Measurements from ENCODE around the gene GGA3.
"Not testable (repeated sequence)": the region's sequence is repeated elsewhere in the genome, so short reads cannot be mapped to it uniquely, and the experiment has no call there.

GGA3 gene

DNA sequence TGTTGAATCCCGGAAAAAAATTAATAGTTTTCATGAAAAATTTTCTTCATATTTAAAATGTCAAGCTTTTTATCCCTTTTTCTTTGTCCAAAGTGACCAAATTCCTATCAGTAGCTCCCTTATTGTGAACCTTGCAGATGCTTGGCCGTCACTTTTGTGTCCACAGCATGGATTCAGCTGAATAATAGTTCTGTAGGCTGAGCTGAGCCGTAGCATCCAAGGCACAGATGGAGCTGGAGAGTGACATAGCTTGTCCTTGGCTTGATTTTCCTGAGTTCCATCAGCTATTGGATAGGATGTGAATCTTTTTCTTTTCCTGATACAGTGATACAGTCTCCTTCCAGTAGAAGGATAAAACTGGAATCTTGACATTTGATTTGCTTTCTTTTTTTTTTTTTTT, 52.3 kb downstream of the GGA3 start:
- DNase-seq (ENCODE audit: low read depth), result no peak
- no peak overlapping the region for H3K4me3 ChIP-seq (ENCODE audit: low read depth, low read length)
- TF ChIP-seq, protein P1, sequence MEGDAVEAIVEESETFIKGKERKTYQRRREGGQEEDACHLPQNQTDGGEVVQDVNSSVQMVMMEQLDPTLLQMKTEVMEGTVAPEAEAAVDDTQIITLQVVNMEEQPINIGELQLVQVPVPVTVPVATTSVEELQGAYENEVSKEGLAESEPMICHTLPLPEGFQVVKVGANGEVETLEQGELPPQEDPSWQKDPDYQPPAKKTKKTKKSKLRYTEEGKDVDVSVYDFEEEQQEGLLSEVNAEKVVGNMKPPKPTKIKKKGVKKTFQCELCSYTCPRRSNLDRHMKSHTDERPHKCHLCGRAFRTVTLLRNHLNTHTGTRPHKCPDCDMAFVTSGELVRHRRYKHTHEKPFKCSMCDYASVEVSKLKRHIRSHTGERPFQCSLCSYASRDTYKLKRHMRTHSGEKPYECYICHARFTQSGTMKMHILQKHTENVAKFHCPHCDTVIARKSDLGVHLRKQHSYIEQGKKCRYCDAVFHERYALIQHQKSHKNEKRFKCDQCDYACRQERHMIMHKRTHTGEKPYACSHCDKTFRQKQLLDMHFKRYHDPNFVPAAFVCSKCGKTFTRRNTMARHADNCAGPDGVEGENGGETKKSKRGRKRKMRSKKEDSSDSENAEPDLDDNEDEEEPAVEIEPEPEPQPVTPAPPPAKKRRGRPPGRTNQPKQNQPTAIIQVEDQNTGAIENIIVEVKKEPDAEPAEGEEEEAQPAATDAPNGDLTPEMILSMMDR (IDR thresholded peaks at IDR 0.05; ENCODE audit: insufficient read depth, low read depth, low read length, missing control alignments), result no peak

DNA sequence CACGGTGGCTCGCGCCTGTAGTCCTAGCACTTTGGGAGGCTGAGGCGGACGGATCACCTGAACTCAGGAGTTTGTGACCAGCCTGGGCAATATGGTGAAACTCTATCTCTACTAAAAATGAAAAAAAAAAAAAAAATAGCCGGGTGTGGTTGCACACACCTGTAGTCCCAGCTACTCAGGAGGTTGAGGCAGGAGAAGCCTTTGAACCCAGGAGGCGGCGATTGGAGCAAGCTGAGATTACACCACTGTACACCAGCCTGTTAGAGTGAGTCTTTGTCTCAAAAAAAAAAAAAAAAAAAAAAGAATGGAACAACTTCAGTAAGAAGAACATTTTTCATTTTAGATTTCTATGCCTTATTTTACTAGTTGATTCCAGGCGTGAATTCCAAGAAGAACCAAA, 53.2 kb downstream of the GGA3 start:
- no peak for DNase-seq (ENCODE audit: low read depth)
- TF ChIP-seq, protein P1 (IDR thresholded peaks at IDR 0.05; ENCODE audit: insufficient read depth, low read depth, low read length, missing control alignments), result no peak
- H3K4me3 ChIP-seq (ENCODE audit: low read depth, low read length), result no peak overlapping the region

DNA sequence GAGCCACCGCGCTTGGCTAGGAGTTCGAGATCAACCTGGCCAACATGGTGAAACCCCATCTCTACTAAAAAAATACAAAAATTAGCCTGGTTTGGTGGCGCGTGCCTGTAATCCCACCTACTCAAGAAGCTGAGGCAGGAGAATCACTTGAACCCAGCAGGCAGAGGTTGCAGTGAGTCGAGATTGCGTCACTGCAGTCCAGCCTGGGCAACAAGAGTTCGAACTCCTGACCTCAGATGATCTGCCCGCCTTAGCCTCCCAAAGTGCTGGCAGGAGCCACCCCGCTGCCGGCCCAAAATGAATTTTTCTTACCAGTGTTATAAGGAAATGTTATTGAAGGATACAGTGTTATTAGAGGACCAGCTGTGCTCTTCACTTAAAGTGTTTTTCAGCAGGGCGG, 53.6 kb downstream of the GGA3 start:
- TF ChIP-seq, protein P1 (IDR thresholded peaks at IDR 0.05; ENCODE audit: insufficient read depth, low read depth, low read length, missing control alignments), result no peak
- no peak for DNase-seq (ENCODE audit: low read depth)
- H3K4me3 ChIP-seq (ENCODE audit: low read depth, low read length), result no peak overlapping the region

DNA sequence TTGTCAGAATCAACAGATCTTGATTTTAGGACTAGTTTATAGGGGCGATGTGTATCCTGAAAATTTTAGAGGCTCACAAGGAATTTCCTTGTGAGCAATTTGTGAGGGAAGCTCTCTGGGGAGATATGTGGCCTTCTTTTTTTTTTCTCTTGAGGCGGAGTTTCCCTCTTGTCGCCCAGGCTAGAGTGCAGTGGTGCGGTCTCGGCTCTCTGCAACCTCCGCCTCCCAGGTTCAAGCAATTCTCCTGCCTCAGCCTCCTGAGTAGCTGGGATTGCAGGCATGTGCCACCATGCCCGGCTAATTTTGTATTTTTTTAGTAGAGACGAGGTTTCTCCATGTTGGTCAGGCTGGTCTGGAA, 54.4 kb downstream of the GGA3 start:
- peak overlapping the region; percentile 89 for H3K4me3 ChIP-seq (ENCODE audit: low read depth, low read length)

GRCh38 chr17:75205793-75206163, 55.6 kb downstream of the GGA3 start:
- TF ChIP-seq, protein P1 (IDR thresholded peaks at IDR 0.05; ENCODE audit: insufficient read depth, low read depth, low read length, missing control alignments), result peak; percentile 12
- peak overlapping the region; percentile 89 for H3K4me3 ChIP-seq (ENCODE audit: low read depth, low read length)
- no peak for DNase-seq (ENCODE audit: low read depth)

More for the DNA sequence above, 54.4 kb downstream of the GGA3 start:
- DNase-seq (ENCODE audit: low read depth), result not testable (repeated sequence)

DNA sequence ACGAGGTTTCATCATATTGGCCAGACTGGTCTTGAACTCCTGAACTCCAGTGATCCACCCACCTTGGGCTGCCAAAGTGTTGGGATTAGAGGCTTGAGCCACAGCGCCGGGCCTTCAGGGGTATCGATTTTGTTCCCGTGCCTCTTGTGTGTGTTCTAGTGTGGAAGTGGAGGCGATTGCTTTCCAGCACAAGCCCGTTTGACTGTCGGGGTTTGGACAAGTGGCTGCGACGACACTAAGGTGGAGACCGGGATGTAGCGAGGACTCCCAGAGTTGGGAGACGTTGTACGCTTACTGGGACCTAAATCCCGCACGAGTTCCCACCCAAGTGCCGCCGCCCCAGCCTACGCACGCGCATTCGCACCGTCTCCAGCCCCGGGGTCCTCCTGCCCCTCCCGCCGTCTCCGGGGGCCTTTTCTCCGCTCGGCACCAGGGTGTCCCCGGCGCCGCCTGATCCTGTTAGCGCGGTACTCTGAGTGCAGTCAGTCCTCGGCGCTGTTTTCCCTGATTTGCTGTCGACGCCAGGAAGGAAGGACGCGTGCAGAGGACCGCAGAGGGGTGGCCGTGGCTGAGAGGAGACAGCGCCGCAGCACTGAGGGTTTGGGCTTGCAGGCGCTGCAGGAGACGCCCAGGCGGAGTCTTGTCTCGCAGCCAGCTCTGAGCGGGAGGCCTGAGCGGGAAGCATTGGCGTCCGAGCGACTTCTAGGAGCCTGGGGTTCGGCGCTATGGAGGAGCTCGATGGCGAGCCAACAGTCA, 56.2 kb downstream of the GGA3 start, which contains the start of gene NUP85:
Gene NUP85, plus strand, starts transcription at position 643 of the 756 bp plus-strand sequence. Its CDS starts 83 bp downstream, at position 726.
- TF ChIP-seq, protein P1 (IDR thresholded peaks at IDR 0.05; ENCODE audit: insufficient read depth, low read depth, low read length, missing control alignments), result no peak
- peak; percentile 95 for DNase-seq (ENCODE audit: low read depth)

DNA sequence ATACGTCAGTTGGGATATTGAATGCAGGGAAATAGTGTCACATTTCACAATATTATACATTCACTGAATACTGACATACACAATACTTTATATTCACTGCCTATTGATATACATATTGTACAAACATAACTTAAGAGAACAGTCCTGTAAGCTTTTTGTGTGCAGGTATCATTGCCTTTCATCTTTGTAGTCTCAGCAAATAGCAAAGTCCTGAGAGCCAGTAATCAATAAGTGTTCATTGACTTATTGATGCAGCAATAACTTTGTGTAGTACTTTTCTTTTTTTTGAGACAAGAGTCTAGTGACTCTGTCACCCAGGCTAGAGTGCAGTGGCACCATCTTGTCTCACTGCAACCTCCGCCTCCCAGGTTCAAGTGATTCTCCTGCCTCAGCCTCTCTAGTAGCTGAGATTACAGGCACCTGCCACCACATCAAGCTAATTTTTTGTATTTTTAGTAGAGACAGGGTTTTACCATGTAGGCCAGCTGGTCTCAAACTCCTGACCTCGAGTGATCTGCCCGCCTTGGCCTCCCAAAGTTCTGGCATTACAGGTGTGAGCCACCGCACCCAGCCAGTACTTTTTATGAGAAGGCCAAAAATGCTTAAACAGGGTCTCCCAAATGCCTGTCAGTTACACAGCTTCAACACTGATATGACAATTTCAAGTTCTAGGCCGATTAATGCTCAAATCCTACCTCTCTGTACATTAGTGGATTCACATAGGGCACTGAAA, 61.4 kb downstream of the GGA3 start:
- no peak overlapping the region for H3K4me3 ChIP-seq (ENCODE audit: low read depth, low read length)
- DNase-seq (ENCODE audit: low read depth), result no peak
- TF ChIP-seq, protein P1 (IDR thresholded peaks at IDR 0.05; ENCODE audit: insufficient read depth, low read depth, low read length, missing control alignments), result no peak

More for the DNA sequence above, 56.2 kb downstream of the GGA3 start, which contains the start of gene NUP85:
- peak within 1 kb of the TSS; percentile 89 for H3K4me3 ChIP-seq (ENCODE audit: low read depth, low read length)
